ENCODE results near the gene FAM124B.
A peak's percentile ranks its signal among the peaks of the same experiment; 100 is the strongest.
"Not testable (repeated sequence)": the region's sequence is repeated elsewhere in the genome, so short reads cannot be mapped to it uniquely, and the experiment has no call there.

FAM124B gene

GRCh38 chr2:224389317-224389716, 12.6 kb downstream of the FAM124B start:
- Histone ChIP-seq H4K12ac (ENCODE audit: low read depth, low read length) (no peak overlapping the region), H3K9ac (ENCODE audit: low read length) (no peak overlapping the region), H4K91ac (ENCODE audit: low read depth, low read length) (no peak overlapping the region), H2BK120ac (ENCODE audit: insufficient read depth, low read length, poor library complexity) (no peak overlapping the region), H2BK12ac (ENCODE audit: low read length) (no peak overlapping the region), H3K9me3 (ENCODE audit: insufficient read depth, low read depth, low read length) (no peaks in the 10 kb centered on the region), H3K27ac (ENCODE audit: low read depth, low read length) (no peak overlapping the region), H3K14ac (ENCODE audit: low read length) (no peak overlapping the region), H4K8ac (ENCODE audit: low read depth, low read length) (no peak overlapping the region), H3K4me1 (ENCODE audit: control insufficient read depth in 1 of 2, insufficient read depth in 2 of 2, low read length in 2 of 2) (no peaks in the 10 kb centered on the region), H3K18ac (ENCODE audit: low read length) (no peak overlapping the region), H3K27me3 (ENCODE audit: insufficient read depth, low read length) (no peaks in the 10 kb centered on the region), H2AFZ (ENCODE audit: insufficient read depth, low read length, poor library complexity) (no peak overlapping the region), H3K4ac (ENCODE audit: low read depth, low read length) (no peak overlapping the region), H2BK5ac (ENCODE audit: low read depth, low read length, poor library complexity) (no peak overlapping the region), H3K79me1 (ENCODE audit: low read length) (no peaks in the 10 kb centered on the region), H3K36me3 (ENCODE audit: control insufficient read depth in 1 of 2, insufficient read depth in 2 of 2, low read length in 2 of 2) (no peaks in the 10 kb centered on the region), H3K4me3 (ENCODE audit: low read depth, low read length) (no peak overlapping the region), H3K79me2 (ENCODE audit: control insufficient read depth, insufficient read depth, low read length, poor library complexity) (no peaks in the 10 kb centered on the region), H3K23ac (ENCODE audit: low read length) (no peak overlapping the region), H3K4me2 (ENCODE audit: low read length) (no peak overlapping the region), H2AK5ac (ENCODE audit: low read length) (no peak overlapping the region)
- WGBS (ENCODE audit: extremely low coverage, insufficient coverage, insufficient read length), result no CpG with 5 or more reads among the region's 5 CpGs
- DNase-seq, result no peak

- Histone ChIP-seq H3K23ac (ENCODE audit: low read length) (no peak overlapping the region), H3K4ac (ENCODE audit: low read depth, low read length) (no peak overlapping the region), H2BK120ac (ENCODE audit: insufficient read depth, low read length, poor library complexity) (no peak overlapping the region), H4K12ac (ENCODE audit: low read depth, low read length) (no peak overlapping the region), H3K14ac (ENCODE audit: low read length) (no peak overlapping the region), H3K18ac (ENCODE audit: low read length) (no peak overlapping the region), H3K79me1 (ENCODE audit: low read length) (no peaks in the 10 kb centered on the region), H4K91ac (ENCODE audit: low read depth, low read length) (no peak overlapping the region), H3K9ac (ENCODE audit: low read length) (no peak overlapping the region), H3K27ac (ENCODE audit: low read depth, low read length) (no peak overlapping the region), H2AK5ac (ENCODE audit: low read length) (no peak overlapping the region), H2AFZ (ENCODE audit: insufficient read depth, low read length, poor library complexity) (no peak overlapping the region), H3K27me3 (ENCODE audit: insufficient read depth, low read length) (no peaks in the 10 kb centered on the region), H4K8ac (ENCODE audit: low read depth, low read length) (no peak overlapping the region), H3K4me2 (ENCODE audit: low read length) (no peak overlapping the region), H3K4me1 (ENCODE audit: control insufficient read depth in 1 of 2, insufficient read depth in 2 of 2, low read length in 2 of 2) (no peaks in the 10 kb centered on the region), H2BK5ac (ENCODE audit: low read depth, low read length, poor library complexity) (no peak overlapping the region), H3K79me2 (ENCODE audit: control insufficient read depth, insufficient read depth, low read length, poor library complexity) (no peaks in the 10 kb centered on the region), H3K9me3 (ENCODE audit: insufficient read depth, low read depth, low read length) (no peaks in the 10 kb centered on the region), H3K4me3 (ENCODE audit: low read depth, low read length) (no peak overlapping the region), H3K36me3 (ENCODE audit: control insufficient read depth in 1 of 2, insufficient read depth in 2 of 2, low read length in 2 of 2) (no peaks in the 10 kb centered on the region), H2BK12ac (ENCODE audit: low read length) (no peak overlapping the region)
- DNase-seq, result peak in 1 of 2 donors; percentile 7
- WGBS (ENCODE audit: extremely low coverage, insufficient coverage, insufficient read length), result no CpG with 5 or more reads among the region's 2 CpGs
Observed at GRCh38 chr2:224386876-224387275, 15.0 kb downstream of the FAM124B start.

DNA sequence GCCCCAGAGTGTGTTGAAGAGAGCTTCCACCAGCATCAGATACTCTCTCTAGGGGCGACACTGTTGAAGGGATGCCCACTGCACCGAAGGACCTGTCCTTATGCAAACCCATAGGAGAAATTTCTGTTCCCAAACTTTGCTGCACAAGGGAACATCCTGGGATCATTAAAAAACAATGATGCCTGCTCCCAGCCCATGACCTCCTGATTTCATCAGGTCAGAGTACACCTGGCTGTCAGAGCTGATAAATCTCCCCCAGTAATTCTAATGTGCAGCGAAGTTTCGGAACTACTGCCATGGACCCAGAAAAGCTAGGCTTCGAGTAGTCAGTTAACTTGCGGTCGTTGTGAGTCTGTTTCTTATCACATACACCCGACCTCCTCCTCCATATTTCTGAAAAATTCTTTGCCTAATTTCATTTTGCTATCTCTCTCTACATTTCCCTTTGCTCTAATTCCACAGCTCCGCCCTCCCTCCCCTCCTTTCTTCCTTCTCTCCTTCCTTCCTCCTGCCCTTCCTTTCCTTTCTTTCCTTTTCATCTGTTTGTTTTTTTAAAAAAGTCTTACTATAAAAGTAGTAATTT, 18.8 kb downstream of the FAM124B start:
- Histone ChIP-seq H4K91ac (ENCODE audit: low read depth, low read length) (no peak overlapping the region), H3K4me2 (ENCODE audit: low read length) (no peak overlapping the region), H3K23ac (ENCODE audit: low read length) (no peak overlapping the region), H2AK5ac (ENCODE audit: low read length) (no peak overlapping the region), H2BK120ac (ENCODE audit: insufficient read depth, low read length, poor library complexity) (no peak overlapping the region), H2BK12ac (ENCODE audit: low read length) (no peak overlapping the region), H3K79me1 (ENCODE audit: low read length) (no peaks in the 10 kb centered on the region), H3K36me3 (ENCODE audit: control insufficient read depth in 1 of 2, insufficient read depth in 2 of 2, low read length in 2 of 2) (no peaks in the 10 kb centered on the region), H3K27me3 (ENCODE audit: insufficient read depth, low read length) (no peaks in the 10 kb centered on the region), H2AFZ (ENCODE audit: insufficient read depth, low read length, poor library complexity) (no peak overlapping the region), H3K79me2 (ENCODE audit: control insufficient read depth, insufficient read depth, low read length, poor library complexity) (no peaks in the 10 kb centered on the region), H3K4me1 (ENCODE audit: control insufficient read depth in 1 of 2, insufficient read depth in 2 of 2, low read length in 2 of 2) (no peaks in the 10 kb centered on the region), H3K14ac (ENCODE audit: low read length) (no peak overlapping the region), H4K12ac (ENCODE audit: low read depth, low read length) (no peak overlapping the region), H3K18ac (ENCODE audit: low read length) (no peak overlapping the region), H3K27ac (ENCODE audit: low read depth, low read length) (no peak overlapping the region), H3K9me3 (ENCODE audit: insufficient read depth, low read depth, low read length) (no peaks in the 10 kb centered on the region), H4K8ac (ENCODE audit: low read depth, low read length) (no peak overlapping the region), H3K4ac (ENCODE audit: low read depth, low read length) (no peak overlapping the region), H2BK5ac (ENCODE audit: low read depth, low read length, poor library complexity) (no peak overlapping the region), H3K9ac (ENCODE audit: low read length) (no peak overlapping the region), H3K4me3 (ENCODE audit: low read depth, low read length) (no peak overlapping the region)
- no CpG with 5 or more reads among the region's 9 CpGs for WGBS (ENCODE audit: extremely low coverage, insufficient coverage, insufficient read length)
- DNase-seq, result no peak

DNA sequence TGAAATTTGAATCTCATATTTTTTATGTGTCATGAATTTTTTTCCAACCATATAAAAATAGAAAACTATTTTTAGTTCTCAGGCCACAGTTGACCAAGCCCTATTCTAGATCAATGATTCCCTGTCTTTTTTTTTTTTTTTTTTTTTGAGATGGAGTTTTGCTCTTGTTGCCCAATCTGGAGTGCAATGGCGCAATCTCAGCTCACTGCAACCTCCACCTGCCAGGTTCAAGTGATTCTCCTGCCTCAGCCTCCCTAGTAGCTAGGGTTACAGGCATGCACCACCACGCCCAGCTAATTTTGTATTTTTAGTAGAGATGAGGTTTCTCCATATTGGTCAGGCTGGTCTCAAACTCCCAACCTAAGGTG, 19.6 kb downstream of the FAM124B start:
- H2BK5ac ChIP-seq (ENCODE audit: low read depth, low read length, poor library complexity); H2BK12ac ChIP-seq (ENCODE audit: low read length); H3K9ac ChIP-seq (ENCODE audit: low read length); H4K12ac ChIP-seq (ENCODE audit: low read depth, low read length); H3K18ac ChIP-seq (ENCODE audit: low read length); H3K79me2 ChIP-seq (ENCODE audit: control insufficient read depth, insufficient read depth, low read length, poor library complexity); H3K9me3 ChIP-seq (ENCODE audit: insufficient read depth, low read depth, low read length); H3K79me1 ChIP-seq (ENCODE audit: low read length); H3K4me2 ChIP-seq (ENCODE audit: low read length); H2BK120ac ChIP-seq (ENCODE audit: insufficient read depth, low read length, poor library complexity); H3K4ac ChIP-seq (ENCODE audit: low read depth, low read length); H3K27me3 ChIP-seq (ENCODE audit: insufficient read depth, low read length); H2AK5ac ChIP-seq (ENCODE audit: low read length); H3K4me3 ChIP-seq (ENCODE audit: low read depth, low read length); H3K4me1 ChIP-seq (ENCODE audit: control insufficient read depth in 1 of 2, insufficient read depth in 2 of 2, low read length in 2 of 2); H4K8ac ChIP-seq (ENCODE audit: low read depth, low read length); DNase-seq; H3K14ac ChIP-seq (ENCODE audit: low read length); H2AFZ ChIP-seq (ENCODE audit: insufficient read depth, low read length, poor library complexity); H3K27ac ChIP-seq (ENCODE audit: low read depth, low read length); H3K23ac ChIP-seq (ENCODE audit: low read length); H3K36me3 ChIP-seq (ENCODE audit: control insufficient read depth in 1 of 2, insufficient read depth in 2 of 2, low read length in 2 of 2); H4K91ac ChIP-seq (ENCODE audit: low read depth, low read length): not testable (repeated sequence)
- no CpG with 5 or more reads among the region's 2 CpGs for WGBS (ENCODE audit: extremely low coverage, insufficient coverage, insufficient read length)

All from trophoblast cell (in vitro differentiated cells and primary cell).